B cell (primary cell): ENCODE data around the gene PHACTR1. TPM values are rescaled to one million over a fixed set of nuclear protein-coding genes. Genes with fewer than 3 reads are reported as not detected.

Experiments
- ATAC-seq: fragments of 200-7000 bp; cut with Tn5 transposase; one replicate; pipeline ENCODE4 v1.10.0; 2021; ENCODE audit warnings: low read depth, mild to moderate bottlenecking, moderate number of reproducible peaks, moderate library complexity
- CTCF ChIA-PET: fragments of 350-600 bp; sonication (Branson Sonifier 250); formaldehyde crosslinking; loops from one replicate; lab custom pipeline; 2021; ENCODE audit warnings: antibody characterized with exemption, inconsistent platforms; lab: Charles Lee
- POLR2A ChIA-PET: fragments of 350-600 bp; sonication (Branson Sonifier 250); formaldehyde crosslinking; loops from one replicate; lab custom pipeline; 2021; ENCODE audit warnings: antibody characterized with exemption; lab: Charles Lee
- DNase-seq: peaks from one replicate; pipeline ENCODE4 v3.0.0; 2013
- H2AFZ ChIP-seq: 2 replicates; pipeline ENCODE4 v1.6.1; 2012; ENCODE audit warnings: mild to moderate bottlenecking, low read depth, low read length; ENCODE audit not compliant: insufficient read depth, poor library complexity, severe bottlenecking
- H3K27ac ChIP-seq, 2 donors: 1 replicate in 1 of 2; 2 replicates in 1 of 2; pipeline ENCODE4 v1.5.1; 2012 to 2013; ENCODE audit warnings: low read length in 2 of 2, mild to moderate bottlenecking in 2 of 2, moderate library complexity in 1 of 2
- H3K27me3 ChIP-seq, 4 experiments: fragments of 200-600 bp in 1 of 4; sonication (generic) in 1 of 4; replicated peaks in 1 of 4; 1 replicate in 2 of 4; 2 replicates in 2 of 4; pipeline versions ENCODE4 v1.6.1 to v1.7.0; 2013 to 2016; ENCODE audit warnings: low read length in 3 of 4, mild to moderate bottlenecking in 2 of 4, mixed read lengths in 1 of 4, moderate library complexity in 1 of 4; ENCODE audit not compliant: insufficient read depth in 4 of 4, control insufficient read depth in 3 of 4; ENCODE audit errors: control extremely low read depth in 1 of 4
- H3K36me3 ChIP-seq, 2 experiments: replicated peaks in 1 of 2; 1 replicate in 1 of 2; 2 replicates in 1 of 2; pipeline versions ENCODE4 v1.6.1 to v1.7.1; 2013; ENCODE audit warnings: low read length in 1 of 2; ENCODE audit not compliant: insufficient read depth in 2 of 2, control insufficient read depth in 1 of 2; ENCODE audit errors: control extremely low read depth in 1 of 2, extremely low read depth in 1 of 2
- H3K4me1 ChIP-seq, 2 donors: fragments of 200-600 bp in 1 of 2; sonication (generic) in 1 of 2; 1 replicate in 1 of 2; 2 replicates in 1 of 2; pipeline versions ENCODE4 v1.5.1 to v1.6.1; 2013 to 2017; ENCODE audit warnings: low read length in 2 of 2; ENCODE audit not compliant: control insufficient read depth in 2 of 2, insufficient read depth in 2 of 2
- H3K4me2 ChIP-seq: replicated peaks from 2 replicates; pipeline ENCODE3; 2012; ENCODE audit warnings: mild to moderate bottlenecking, low read depth, low read length; ENCODE audit not compliant: poor library complexity, severe bottlenecking
- H3K4me3 ChIP-seq, 5 experiments: fragments of 200-600 bp in 1 of 5; sonication (generic) in 1 of 5; 1 replicate in 3 of 5; 2 replicates in 2 of 5; pipeline versions ENCODE4 v1.5.1 to v1.7.0; 2011 to 2016; ENCODE audit warnings: low read length in 4 of 5, mild to moderate bottlenecking in 4 of 5, low read depth in 2 of 5, control low read depth in 1 of 5, moderate library complexity in 1 of 5; ENCODE audit not compliant: insufficient read depth in 1 of 5; ENCODE audit errors: control extremely low read depth in 1 of 5, extremely low read depth in 1 of 5
- H3K79me2 ChIP-seq: fragments of 200-600 bp; sonication (generic); one replicate; pipeline ENCODE4 v1.6.0; 2016; ENCODE audit warnings: low read length; ENCODE audit not compliant: control insufficient read depth, insufficient read depth
- H3K9ac ChIP-seq: fragments of 200-600 bp; sonication (generic); 2 replicates; pipeline ENCODE4 v1.6.1; 2017; ENCODE audit warnings: mild to moderate bottlenecking, low read length, moderate library complexity
- H3K9me3 ChIP-seq, 3 donors: one replicate each; pipeline versions ENCODE4 v1.6.1 to v1.7.1; 2013; ENCODE audit warnings: low read length in 2 of 3; ENCODE audit not compliant: control insufficient read depth in 2 of 3, insufficient read depth in 1 of 3; ENCODE audit errors: control extremely low read depth in 1 of 3
- H4K20me1 ChIP-seq: 2 replicates; pipeline ENCODE4 v1.6.0; 2012; ENCODE audit warnings: mild to moderate bottlenecking, low read length; ENCODE audit not compliant: insufficient read depth, control insufficient read depth, poor library complexity, severe bottlenecking
- H3K27ac Mint-ChIP-seq: one replicate; pipeline ENCODE4 v1.8.0; 2021; ENCODE audit warnings: mixed read lengths
- H3K27me3 Mint-ChIP-seq: one replicate; pipeline ENCODE4 v1.8.0; 2021; ENCODE audit warnings: mixed read lengths
- H3K4me1 Mint-ChIP-seq: one replicate; pipeline ENCODE4 v1.8.0; 2021; ENCODE audit warnings: mixed read lengths
- H3K4me3 Mint-ChIP-seq: one replicate; pipeline ENCODE4 v1.8.0; 2021; ENCODE audit warnings: mixed read lengths
- H3K9me3 Mint-ChIP-seq: one replicate; pipeline ENCODE4 v1.8.0; 2022; ENCODE audit warnings: mixed read lengths; ENCODE audit not compliant: insufficient read depth
- CTCF ChIP-seq: fragments of 200-600 bp; IDR thresholded peaks from one replicate; pipeline ENCODE4 v1.8.0; 2022; ENCODE audit warnings: antibody characterized with exemption, mild to moderate bottlenecking
- EZH2 ChIP-seq: IDR thresholded peaks from 2 replicates; pipeline ENCODE4 v1.6.1; 2012; ENCODE audit warnings: borderline replicate concordance, low read depth, mild to moderate bottlenecking, moderate library complexity, low read length; ENCODE audit not compliant: insufficient read depth, poor library complexity, severe bottlenecking
- WGBS: methylation state at CpG from one replicate; pipeline ENCODE4 v1.1.5; 2013; ENCODE audit warnings: missing lambda C conversion rate; ENCODE audit not compliant: insufficient coverage; 5-methylcytosine and 5-hydroxymethylcytosine counted together
- intact Hi-C: fragments of 100-400 bp; cut with micrococcal nuclease; formaldehyde crosslinking; loops from one replicate; pipeline ENCODE4 v1.10.0; 2022
- polyA plus RNA-seq: library from polyadenylated mRNA; depleted of rRNA; stranded (reverse); fragments of >200 nt; gene quantifications from 2 replicates; pipeline ENCODE4 v1.2.3, GENCODE V29; 2012
- total RNA-seq, 2 donors: library from RNA; stranded (reverse); fragments of 120-200 nt in 1 of 2; gene quantifications; 1 replicate in 1 of 2; 2 replicates in 1 of 2; pipeline versions ENCODE4 v1.2.3 to v1.2.4, GENCODE V29; 2013 to 2022

Gene PHACTR1
- total and polyA plus RNA-seq, 2 donors (not counting 1 experiment from before 2014, with no cell fraction given), result 30.2 to 129 TPM

DNA sequence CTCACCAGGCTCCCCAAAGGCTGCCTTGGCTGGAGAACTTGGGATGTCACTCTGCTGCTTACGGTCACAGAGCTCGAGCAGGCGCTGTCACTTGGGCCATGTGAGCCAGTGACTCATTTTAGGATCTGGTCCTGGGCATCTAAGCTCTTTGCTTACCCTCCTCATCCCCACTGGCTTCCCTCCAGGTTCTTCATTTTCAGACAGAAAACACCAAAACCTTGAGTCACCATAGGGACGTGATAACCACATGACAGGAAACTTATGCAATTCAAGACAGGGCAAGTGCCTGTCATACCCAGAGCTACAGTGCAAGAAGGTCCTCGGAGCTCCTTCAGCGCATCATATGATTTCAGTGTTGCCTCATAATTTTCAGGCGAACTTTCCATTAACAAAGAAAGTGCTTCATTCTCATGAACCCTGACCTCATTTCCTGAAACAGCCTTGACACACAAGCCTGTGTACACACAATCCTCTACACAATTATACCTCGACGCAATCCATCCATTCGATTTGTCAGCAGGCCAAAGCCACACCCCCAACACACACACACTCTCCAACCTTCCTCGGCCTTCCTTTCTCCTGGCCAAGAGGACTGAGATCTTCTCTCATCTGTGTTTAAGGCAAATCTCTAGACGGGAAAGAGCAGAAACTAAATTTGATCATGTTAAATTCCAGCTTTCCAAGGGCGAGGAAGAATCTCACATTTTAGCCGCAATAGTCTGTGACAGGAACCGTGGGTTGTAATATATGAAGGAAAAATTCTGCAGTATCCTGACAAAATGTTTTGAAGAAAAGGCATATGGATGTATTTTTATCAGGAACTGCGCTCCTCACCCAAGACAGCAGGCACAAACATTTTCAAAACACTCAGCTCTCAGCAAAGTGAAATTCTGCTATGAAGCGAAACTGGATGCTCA, 586.4 kb downstream of the PHACTR1 start:
- H3K9me3 Mint-ChIP-seq, result no peaks in the 10 kb centered on the region
- CTCF ChIA-PET, result interaction anchor here (1.2 to 4.1 kb wide), 10 partner anchors 9 to 272 kb away, joined by 3 to 35 read pairs (median 7); partner anchors contain the start of gene TBC1D7
- H3K27me3 Mint-ChIP-seq, result no peaks in the 10 kb centered on the region
- WGBS, result 52% methylated on average over 16 of the region's 17 CpGs
- peak overlapping the region; percentile 89 for H3K27ac Mint-ChIP-seq
- H3K4me3 Mint-ChIP-seq, result peak overlapping the region; percentile 76
- intact Hi-C loops, result loop anchor here (1.0 kb wide), 1 partner anchor 31 kb away; no protein-coding TSS in a partner anchor
- Histone ChIP-seq H3K4me1 (peaks cover 41 to 46% of the 10 kb centered on the region in 2 donors), H3K27me3 (no peaks in the 10 kb centered on the region), H2AFZ (peak overlapping the region; percentile 45), H3K36me3 (peaks cover 14 to 42% of the 10 kb centered on the region in 2 experiments), H3K27ac (peak overlapping the region; percentile 76 to 78), H3K79me2 (peaks cover 57% of the 10 kb centered on the region), H3K4me3 (peak overlapping the region in 3 of 5 experiments; percentile 8 to 33 (median 16)), H3K4me2 (peak overlapping the region; percentile 64), H3K9ac (peak overlapping the region; percentile 44), H3K9me3 (no peaks in the 10 kb centered on the region), H4K20me1 (no peaks in the 10 kb centered on the region)
- TF ChIP-seq EZH2 (no peak), CTCF (no peak)
- POLR2A ChIA-PET, result interaction anchor here (0.6 to 2.0 kb wide), 7 partner anchors 17 to 327 kb away, joined by 3 to 7 read pairs (median 4); partner anchors contain the start of gene TBC1D7
- ATAC-seq (peak; percentile 40), DNase-seq (peak; percentile 69)
- H3K4me1 Mint-ChIP-seq, result peaks cover 76% of the 10 kb centered on the region
